Psoas muscle (tissue), 8 donors: ENCODE data around the gene ZGRF1. TPM values are rescaled to one million over a fixed set of nuclear protein-coding genes. Genes with fewer than 3 reads are reported as not detected.
"Not testable (repeated sequence)": the region's sequence is repeated elsewhere in the genome, so short reads cannot be mapped to it uniquely, and the experiment has no call there.

Experiments
- ATAC-seq, 4 donors: fragments of 200-7000 bp; cut with Tn5 transposase; one replicate each; pipeline ENCODE4 v1.9.1; 2020; ENCODE audit warnings: moderate library complexity in 3 of 4, mild to moderate bottlenecking in 2 of 4
- DNase-seq, 2 donors: peaks; one replicate each; pipeline ENCODE4 v3.0.0-alpha.2; 2020
- H3K27ac ChIP-seq: fragments of 200-600 bp; one replicate; pipeline ENCODE4 v1.8.0; 2022
- H3K27me3 ChIP-seq, 3 donors: fragments of 200-600 bp in 1 of 3; one replicate each; pipeline versions ENCODE4 v1.6.1 to v1.8.0; 2013 to 2022; ENCODE audit warnings: low read length in 2 of 3, mild to moderate bottlenecking in 2 of 3, moderate library complexity in 1 of 3; ENCODE audit not compliant: insufficient read depth in 3 of 3
- H3K36me3 ChIP-seq, 2 donors: fragments of 200-600 bp in 1 of 2; one replicate each; pipeline versions ENCODE4 v1.6.1 to v1.8.0; 2013 to 2022; ENCODE audit warnings: low read depth in 1 of 2, mild to moderate bottlenecking in 1 of 2, moderate library complexity in 1 of 2; ENCODE audit not compliant: insufficient read depth in 1 of 2
- H3K4me1 ChIP-seq: fragments of 200-600 bp; one replicate; pipeline ENCODE4 v1.8.0; 2022
- H3K4me3 ChIP-seq: fragments of 200-600 bp; one replicate; pipeline ENCODE4 v1.8.0; 2022; ENCODE audit warnings: mild to moderate bottlenecking
- H3K9me3 ChIP-seq: fragments of 200-600 bp; one replicate; pipeline ENCODE4 v1.8.0; 2022
- WGBS, 3 donors: extraction: QIAGEN DNeasy Blood & Tissue Kit; methylation state at CpG; one replicate each; pipeline versions ENCODE4 v1.1.6 to v1.1.7; 2013; 5-methylcytosine and 5-hydroxymethylcytosine counted together
- intact Hi-C, 2 donors: fragments of 100-400 bp; cut with DNase I; formaldehyde crosslinking; loops; one replicate each; pipeline versions ENCODE4 v1.11.0 to v1.14.2; 2022
- polyA plus RNA-seq, 3 donors: library from polyadenylated mRNA; stranded (reverse); fragments of 200-250 nt; gene quantifications; one replicate each; pipeline ENCODE4 v1.2.3, GENCODE V29; 2013
- total RNA-seq, 4 donors: library from RNA; stranded (reverse); fragmentation: NEBNext Ultra II Directional in 2 of 4; extraction: Animal tissue kit (Norgen Biotek cat#: 25700) in 2 of 4; gene quantifications; one replicate each; pipeline versions ENCODE4 v1.2.1 to v1.2.4, GENCODE V29; 2021 to 2023
- TF ChIP-seq, protein P1 (sequence below): fragments of 200-600 bp; IDR thresholded peaks from one replicate; pipeline ENCODE4 v1.8.0; 2022; ENCODE audit warnings: antibody characterized with exemption
- donor health status: healthy with polysubstance abuse.
- donor health status: DM: no; HTN: no; CAD: no; lungs with moderate emphysema.
- donor health status: Bipolar disorder and iron deficiency.
- donor health status: healthy.
- donor health status: DM: yes; HTN: yes; CAD: no.
- donor health status: DM: no; HTN: no; CAD: no.
- donor health status: DM: no; HTN: no; CAD: no.
- donor health status: DM: yes; HTN: yes; CAD: no.

Gene ZGRF1
- total and polyA plus RNA-seq, 7 donors, result 0.79 to 2.0 (median 1.3) TPM

DNA sequence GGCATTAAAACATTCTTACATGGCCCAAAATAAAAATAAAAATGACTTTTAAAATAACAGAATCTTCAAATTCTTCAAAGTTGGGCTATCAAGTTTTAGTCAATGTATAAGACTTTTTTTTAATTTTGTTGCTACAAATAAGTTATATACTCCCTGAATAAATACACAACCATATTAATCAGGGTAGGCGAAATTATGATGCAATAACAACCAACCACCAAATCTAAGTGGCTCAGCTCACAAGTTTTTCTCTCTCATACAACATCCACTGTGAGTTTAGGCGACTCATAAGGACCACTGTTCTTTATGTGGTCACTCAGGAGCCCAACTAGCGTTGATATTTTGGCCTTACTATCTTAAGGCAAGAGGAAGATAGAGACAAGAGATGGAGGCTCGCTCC, 131.9 kb downstream of the ZGRF1 start:
- Histone ChIP-seq H3K4me3 (no peak overlapping the region), H3K36me3 (no peaks in the 10 kb centered on the region), H3K27ac (no peak overlapping the region), H3K27me3 (peaks cover 9 to 65% (median 11%) of the 10 kb centered on the region in 3 donors), H3K9me3 (no peaks in the 10 kb centered on the region), H3K4me1 (no peaks in the 10 kb centered on the region)
- DNase-seq (no peak), ATAC-seq (no peak)
- intact Hi-C loops, result no loop called here
- TF ChIP-seq, protein P1, sequence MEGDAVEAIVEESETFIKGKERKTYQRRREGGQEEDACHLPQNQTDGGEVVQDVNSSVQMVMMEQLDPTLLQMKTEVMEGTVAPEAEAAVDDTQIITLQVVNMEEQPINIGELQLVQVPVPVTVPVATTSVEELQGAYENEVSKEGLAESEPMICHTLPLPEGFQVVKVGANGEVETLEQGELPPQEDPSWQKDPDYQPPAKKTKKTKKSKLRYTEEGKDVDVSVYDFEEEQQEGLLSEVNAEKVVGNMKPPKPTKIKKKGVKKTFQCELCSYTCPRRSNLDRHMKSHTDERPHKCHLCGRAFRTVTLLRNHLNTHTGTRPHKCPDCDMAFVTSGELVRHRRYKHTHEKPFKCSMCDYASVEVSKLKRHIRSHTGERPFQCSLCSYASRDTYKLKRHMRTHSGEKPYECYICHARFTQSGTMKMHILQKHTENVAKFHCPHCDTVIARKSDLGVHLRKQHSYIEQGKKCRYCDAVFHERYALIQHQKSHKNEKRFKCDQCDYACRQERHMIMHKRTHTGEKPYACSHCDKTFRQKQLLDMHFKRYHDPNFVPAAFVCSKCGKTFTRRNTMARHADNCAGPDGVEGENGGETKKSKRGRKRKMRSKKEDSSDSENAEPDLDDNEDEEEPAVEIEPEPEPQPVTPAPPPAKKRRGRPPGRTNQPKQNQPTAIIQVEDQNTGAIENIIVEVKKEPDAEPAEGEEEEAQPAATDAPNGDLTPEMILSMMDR, result no peak
- 91 to 95% (median 91%) methylated on average over 4 of the region's 4 CpGs for WGBS, 3 donors

DNA sequence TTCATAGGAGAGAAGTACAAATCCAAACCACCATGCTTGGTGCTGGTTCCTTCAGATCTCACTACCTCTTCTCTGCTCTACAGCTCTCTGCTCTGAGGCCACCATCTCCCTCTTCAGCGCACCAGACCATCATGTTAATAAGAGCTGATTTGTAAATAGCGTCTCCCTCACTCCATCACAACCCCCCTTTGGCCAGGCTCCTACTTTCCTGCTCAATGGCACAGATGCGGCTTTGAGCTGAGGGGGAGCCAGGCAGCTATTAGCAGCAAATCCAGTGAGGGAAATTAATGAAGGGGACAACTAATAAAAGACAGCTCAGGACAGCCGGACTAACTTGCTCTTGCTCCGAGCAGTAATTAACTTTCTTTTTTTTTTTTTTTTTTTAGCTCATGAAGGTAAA, 133.8 kb downstream of the ZGRF1 start:
- Histone ChIP-seq H3K4me3 (no peak overlapping the region), H3K9me3 (no peaks in the 10 kb centered on the region), H3K4me1 (no peaks in the 10 kb centered on the region), H3K27ac (no peak overlapping the region), H3K27me3 (peaks cover 2 to 45% (median 11%) of the 10 kb centered on the region in 3 donors), H3K36me3 (no peaks in the 10 kb centered on the region)
- DNase-seq (no peak), ATAC-seq (no peak)
- intact Hi-C loops, result no loop called here
- TF ChIP-seq, protein P1, result no peak
- 68 to 79% (median 69%) methylated on average over 5 of the region's 5 CpGs for WGBS, 3 donors

GRCh38 chr4:112492321-112492720, 144.4 kb downstream of the ZGRF1 start:
- Histone ChIP-seq H3K9me3 (peaks cover 7% of the 10 kb centered on the region), H3K4me1 (no peaks in the 10 kb centered on the region), H3K27me3 (peaks cover 0 to 3% (median 0%) of the 10 kb centered on the region in 3 donors), H3K4me3 (no peak overlapping the region), H3K27ac (no peak overlapping the region), H3K36me3 (no peaks in the 10 kb centered on the region)
- WGBS, 3 donors, result 84 to 86% (median 86%) methylated on average over 7 of the region's 7 CpGs
- DNase-seq, result no peak
- intact Hi-C loops, result no loop called here
- ATAC-seq, result no peak
- TF ChIP-seq, protein P1, result no peak

- H3K4me1 ChIP-seq, H3K9me3 ChIP-seq, H3K27me3 ChIP-seq, ATAC-seq, H3K27ac ChIP-seq, H3K36me3 ChIP-seq, intact Hi-C loops, H3K4me3 ChIP-seq, DNase-seq: not testable (repeated sequence)
- 83 to 87% (median 84%) methylated on average over 3 of the region's 3 CpGs for WGBS, 3 donors
These were observed 145.9 kb downstream of the ZGRF1 start for GRCh38 chr4:112490808-112491207.

Other genes starting within 250 kb of the ZGRF1 start
- gene NEUROG2, start 120.7 kb downstream of the ZGRF1 start, total RNA-seq, result not detected
- not detected for gene NEUROG2, start 120.7 kb downstream of the ZGRF1 start, polyA plus RNA-seq
- gene LARP7, start 234 bp upstream of the ZGRF1 start, total RNA-seq, result 10 to 100 TPM; 25.7 to 39.6 (median 32.5) TPM
- gene LARP7, start 234 bp upstream of the ZGRF1 start, polyA plus RNA-seq, result 10 to 100 TPM; 30.5 to 45.5 (median 32.9) TPM